ENCODE results near the gene NNMT.
"Not testable (repeated sequence)": the region's sequence is repeated elsewhere in the genome, so short reads cannot be mapped to it uniquely, and the experiment has no call there.

The NNMT gene

GRCh38 chr11:114330373-114330772 is 34.2 kb downstream of the NNMT start:
- no peak for FAIRE-seq
- DNase-seq (ENCODE audit: insufficient read length, low spot score), result no peak
- TF ChIP-seq POLR2AphosphoS5 (IDR thresholded peaks at IDR 0.05; ENCODE audit: low read depth, low read length), result no peak
- TF ChIP-seq POU2F2 (IDR thresholded peaks at IDR 0.05; ENCODE audit: low read depth, low read length), result no peak
- TF ChIP-seq PAX5 (IDR thresholded peaks at IDR 0.05; ENCODE audit: insufficient read depth, low read length, severe bottlenecking), result no peak
- TF ChIP-seq TAF1 (IDR thresholded peaks at IDR 0.05; ENCODE audit: low read depth, low read length), result no peak
- no peak for TF ChIP-seq SPI1 (IDR thresholded peaks at IDR 0.05; ENCODE audit: low read depth, low read length)

GRCh38 chr11:114340311-114341131 is 44.3 kb downstream of the NNMT start:
- no peak for TF ChIP-seq SPI1 (IDR thresholded peaks at IDR 0.05; ENCODE audit: low read depth, low read length)
- TF ChIP-seq POU2F2 (IDR thresholded peaks at IDR 0.05; ENCODE audit: low read depth, low read length), result no peak
- no peak for TF ChIP-seq PAX5 (IDR thresholded peaks at IDR 0.05; ENCODE audit: insufficient read depth, low read length, severe bottlenecking)
- no peak for TF ChIP-seq POLR2A (IDR thresholded peaks at IDR 0.05; ENCODE audit: low read depth, low read length)
- no peak for TF ChIP-seq POLR2AphosphoS5 (IDR thresholded peaks at IDR 0.05; ENCODE audit: low read depth, low read length)
- no peak for TF ChIP-seq TAF1 (IDR thresholded peaks at IDR 0.05; ENCODE audit: low read depth, low read length)
- DNase-seq (ENCODE audit: insufficient read length, low spot score) (no peak), FAIRE-seq (peak; percentile 78)

GRCh38 chr11:114341667-114342066 is 45.5 kb downstream of the NNMT start:
- FAIRE-seq, result not testable (repeated sequence)

GRCh38 chr11:114342476-114342875 is 46.3 kb downstream of the NNMT start:
- no peak for FAIRE-seq
- no peak for DNase-seq (ENCODE audit: insufficient read length, low spot score)
- no peak for TF ChIP-seq POLR2A (IDR thresholded peaks at IDR 0.05; ENCODE audit: low read depth, low read length)
- no peak for TF ChIP-seq POLR2AphosphoS5 (IDR thresholded peaks at IDR 0.05; ENCODE audit: low read depth, low read length)
- no peak for TF ChIP-seq TAF1 (IDR thresholded peaks at IDR 0.05; ENCODE audit: low read depth, low read length)
- TF ChIP-seq PAX5 (IDR thresholded peaks at IDR 0.05; ENCODE audit: insufficient read depth, low read length, severe bottlenecking), result no peak
- TF ChIP-seq POU2F2 (IDR thresholded peaks at IDR 0.05; ENCODE audit: low read depth, low read length), result no peak
- TF ChIP-seq SPI1 (IDR thresholded peaks at IDR 0.05; ENCODE audit: low read depth, low read length), result no peak

More at GRCh38 chr11:114341667-114342066, 45.5 kb downstream of the NNMT start:
- DNase-seq (ENCODE audit: insufficient read length, low spot score), result not testable (repeated sequence)

- TF ChIP-seq SPI1 (IDR thresholded peaks at IDR 0.05; ENCODE audit: low read depth, low read length) (no peak), POLR2AphosphoS5 (IDR thresholded peaks at IDR 0.05; ENCODE audit: low read depth, low read length) (no peak), TAF1 (IDR thresholded peaks at IDR 0.05; ENCODE audit: low read depth, low read length) (no peak), PAX5 (IDR thresholded peaks at IDR 0.05; ENCODE audit: insufficient read depth, low read length, severe bottlenecking) (no peak), POLR2A (IDR thresholded peaks at IDR 0.05; ENCODE audit: low read depth, low read length) (no peak), POU2F2 (IDR thresholded peaks at IDR 0.05; ENCODE audit: low read depth, low read length) (no peak)
- DNase-seq (ENCODE audit: insufficient read length, low spot score) (no peak), FAIRE-seq (no peak)
These were observed 46.8 kb downstream of the NNMT start for GRCh38 chr11:114343020-114343419.

GRCh38 chr11:114343493-114343892 is 47.3 kb downstream of the NNMT start:
- no peak for DNase-seq (ENCODE audit: insufficient read length, low spot score)
- no peak for FAIRE-seq
- TF ChIP-seq PAX5 (IDR thresholded peaks at IDR 0.05; ENCODE audit: insufficient read depth, low read length, severe bottlenecking) (no peak), SPI1 (IDR thresholded peaks at IDR 0.05; ENCODE audit: low read depth, low read length) (no peak), POLR2AphosphoS5 (IDR thresholded peaks at IDR 0.05; ENCODE audit: low read depth, low read length) (no peak), POLR2A (IDR thresholded peaks at IDR 0.05; ENCODE audit: low read depth, low read length) (no peak), TAF1 (IDR thresholded peaks at IDR 0.05; ENCODE audit: low read depth, low read length) (no peak), POU2F2 (IDR thresholded peaks at IDR 0.05; ENCODE audit: low read depth, low read length) (no peak)

- DNase-seq (ENCODE audit: insufficient read length, low spot score), result no peak
- no peak for FAIRE-seq
- TF ChIP-seq TAF1 (IDR thresholded peaks at IDR 0.05; ENCODE audit: low read depth, low read length), result no peak
- TF ChIP-seq POLR2A (IDR thresholded peaks at IDR 0.05; ENCODE audit: low read depth, low read length), result no peak
- TF ChIP-seq POU2F2 (IDR thresholded peaks at IDR 0.05; ENCODE audit: low read depth, low read length), result no peak
- no peak for TF ChIP-seq POLR2AphosphoS5 (IDR thresholded peaks at IDR 0.05; ENCODE audit: low read depth, low read length)
- TF ChIP-seq PAX5 (IDR thresholded peaks at IDR 0.05; ENCODE audit: insufficient read depth, low read length, severe bottlenecking), result no peak
- no peak for TF ChIP-seq SPI1 (IDR thresholded peaks at IDR 0.05; ENCODE audit: low read depth, low read length)
These were observed 48.3 kb downstream of the NNMT start for GRCh38 chr11:114344494-114344893.

GRCh38 chr11:114345575-114346222 is 49.5 kb downstream of the NNMT start:
- FAIRE-seq, result no peak
- DNase-seq (ENCODE audit: insufficient read length, low spot score), result no peak
- TF ChIP-seq POLR2A (IDR thresholded peaks at IDR 0.05; ENCODE audit: low read depth, low read length), result no peak
- no peak for TF ChIP-seq SPI1 (IDR thresholded peaks at IDR 0.05; ENCODE audit: low read depth, low read length)
- no peak for TF ChIP-seq PAX5 (IDR thresholded peaks at IDR 0.05; ENCODE audit: insufficient read depth, low read length, severe bottlenecking)
- TF ChIP-seq POLR2AphosphoS5 (IDR thresholded peaks at IDR 0.05; ENCODE audit: low read depth, low read length), result no peak
- no peak for TF ChIP-seq TAF1 (IDR thresholded peaks at IDR 0.05; ENCODE audit: low read depth, low read length)
- TF ChIP-seq POU2F2 (IDR thresholded peaks at IDR 0.05; ENCODE audit: low read depth, low read length), result no peak

GRCh38 chr11:114346709-114347141 is 50.5 kb downstream of the NNMT start:
- no peak for DNase-seq (ENCODE audit: insufficient read length, low spot score)
- TF ChIP-seq TAF1 (IDR thresholded peaks at IDR 0.05; ENCODE audit: low read depth, low read length), result no peak
- no peak for TF ChIP-seq SPI1 (IDR thresholded peaks at IDR 0.05; ENCODE audit: low read depth, low read length)
- TF ChIP-seq PAX5 (IDR thresholded peaks at IDR 0.05; ENCODE audit: insufficient read depth, low read length, severe bottlenecking), result no peak
- no peak for TF ChIP-seq POLR2AphosphoS5 (IDR thresholded peaks at IDR 0.05; ENCODE audit: low read depth, low read length)
- no peak for TF ChIP-seq POLR2A (IDR thresholded peaks at IDR 0.05; ENCODE audit: low read depth, low read length)
- no peak for TF ChIP-seq POU2F2 (IDR thresholded peaks at IDR 0.05; ENCODE audit: low read depth, low read length)
- FAIRE-seq, result no peak
